ENCODE data around the gene IHH. TPM values are rescaled to one million over a fixed set of nuclear protein-coding genes. Genes with fewer than 3 reads are reported as not detected.

The IHH gene
- total RNA-seq, 4 donors from 2014 or later: 0.27 TPM; not detected in 3

GRCh38 chr2:219086196-219086595, 25.5 kb upstream of the IHH start:
- TF ChIP-seq CTCF (IDR thresholded peaks at IDR 0.05 in 4 of 5, conservative IDR thresholded peaks at IDR 0.05 in 1 of 5) (no peak), POLR2A (IDR thresholded peaks at IDR 0.05) (no peak)
- no peak for DNase-seq
- in situ Hi-C loops (cut with MboI; ENCODE audit: low sequenced_read_pairs in 4 of 4) (no loop called here), intact Hi-C loops (cut with DNase I; ENCODE audit: low total_unique reads) (no loop called here)
- H3K27me3 ChIP-seq: no peaks in the 10 kb centered on the region
- ATAC-seq: no peak
- H3K4me3 ChIP-seq: no peak overlapping the region
- peaks cover 0 to 5% of the 10 kb centered on the region in 2 donors for H3K4me1 ChIP-seq
- H3K9me3 ChIP-seq: no peaks in the 10 kb centered on the region
- no peak overlapping the region for H3K27ac ChIP-seq
- H3K36me3 ChIP-seq: no peaks in the 10 kb centered on the region

- Histone ChIP-seq H3K4me3 (no peak overlapping the region), H3K9me3 (no peaks in the 10 kb centered on the region), H3K4me1 (peaks cover 0 to 5% of the 10 kb centered on the region in 2 donors), H3K27me3 (no peaks in the 10 kb centered on the region), H3K36me3 (no peaks in the 10 kb centered on the region), H3K27ac (no peak overlapping the region)
- no peak for ATAC-seq
- no peak for DNase-seq
- intact Hi-C loops (cut with DNase I; ENCODE audit: low total_unique reads) (no loop called here), in situ Hi-C loops (cut with MboI; ENCODE audit: low sequenced_read_pairs in 4 of 4) (no loop called here)
- TF ChIP-seq CTCF (IDR thresholded peaks at IDR 0.05 in 4 of 5, conservative IDR thresholded peaks at IDR 0.05 in 1 of 5) (no peak), POLR2A (IDR thresholded peaks at IDR 0.05) (no peak)
These were observed 24.1 kb upstream of the IHH start for GRCh38 chr2:219084791-219085190.

- Histone ChIP-seq H3K27ac (no peak overlapping the region), H3K27me3 (no peaks in the 10 kb centered on the region), H3K4me3 (no peak overlapping the region), H3K9me3 (no peaks in the 10 kb centered on the region), H3K4me1 (peaks cover 0 to 5% of the 10 kb centered on the region in 2 donors), H3K36me3 (peaks cover 0 to 6% of the 10 kb centered on the region in 2 donors)
- in situ Hi-C loops (cut with MboI; ENCODE audit: low sequenced_read_pairs in 4 of 4): no loop called here
- DNase-seq (no peak), ATAC-seq (no peak)
- TF ChIP-seq POLR2A (IDR thresholded peaks at IDR 0.05) (no peak), CTCF (IDR thresholded peaks at IDR 0.05 in 4 of 5, conservative IDR thresholded peaks at IDR 0.05 in 1 of 5) (no peak)
- intact Hi-C loops (cut with DNase I; ENCODE audit: low total_unique reads): no loop called here
These were observed 21.7 kb upstream of the IHH start for GRCh38 chr2:219082332-219082958.

GRCh38 chr2:219081701-219082331, 21.1 kb upstream of the IHH start:
- ATAC-seq (no peak), DNase-seq (no peak)
- H3K27me3 ChIP-seq: no peaks in the 10 kb centered on the region
- no peak overlapping the region for H3K4me3 ChIP-seq
- intact Hi-C loops (cut with DNase I; ENCODE audit: low total_unique reads) (no loop called here), in situ Hi-C loops (cut with MboI; ENCODE audit: low sequenced_read_pairs in 4 of 4) (no loop called here)
- peaks cover 0 to 13% of the 10 kb centered on the region in 2 donors for H3K36me3 ChIP-seq
- H3K9me3 ChIP-seq: no peaks in the 10 kb centered on the region
- H3K4me1 ChIP-seq: peaks cover 0 to 5% of the 10 kb centered on the region in 2 donors
- no peak overlapping the region for H3K27ac ChIP-seq
- no peak for TF ChIP-seq POLR2A (IDR thresholded peaks at IDR 0.05)
- TF ChIP-seq CTCF (IDR thresholded peaks at IDR 0.05 in 4 of 5, conservative IDR thresholded peaks at IDR 0.05 in 1 of 5): no peak
